ENCODE data around the gene SLC1A2.

The SLC1A2 gene

DNA sequence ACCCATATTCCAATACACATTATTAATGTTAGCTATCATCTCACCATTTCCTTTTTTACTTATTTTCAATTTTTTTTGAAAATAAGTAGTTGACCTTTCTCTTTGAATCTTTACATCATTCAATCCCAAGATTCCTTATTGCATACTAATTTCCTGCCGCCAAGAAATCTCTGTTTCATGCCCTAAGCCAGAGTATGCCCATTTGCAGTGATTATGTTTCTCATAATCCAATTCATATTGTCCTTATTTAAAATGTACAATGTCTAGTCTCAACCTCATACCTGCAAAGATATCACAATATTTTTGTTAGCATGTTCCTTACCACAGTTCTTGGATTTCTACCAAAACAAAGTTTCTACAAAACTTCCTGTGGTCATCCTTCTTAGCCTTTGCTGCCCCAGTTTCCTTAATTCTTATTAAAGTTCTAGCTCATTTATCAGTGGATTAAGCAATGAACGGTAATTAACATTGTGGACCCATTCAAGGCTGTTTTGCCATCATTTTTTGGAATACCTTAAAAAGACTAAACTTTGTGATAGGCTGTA lies 205.1 kb downstream of the SLC1A2 start:
- no peak for DNase-seq

- no peak for DNase-seq
Measured at GRCh38 chr11:35211952-35212351, 207.4 kb downstream of the SLC1A2 start.

- no peak for DNase-seq
Measured at GRCh38 chr11:35210876-35211546, 208.3 kb downstream of the SLC1A2 start.

DNA sequence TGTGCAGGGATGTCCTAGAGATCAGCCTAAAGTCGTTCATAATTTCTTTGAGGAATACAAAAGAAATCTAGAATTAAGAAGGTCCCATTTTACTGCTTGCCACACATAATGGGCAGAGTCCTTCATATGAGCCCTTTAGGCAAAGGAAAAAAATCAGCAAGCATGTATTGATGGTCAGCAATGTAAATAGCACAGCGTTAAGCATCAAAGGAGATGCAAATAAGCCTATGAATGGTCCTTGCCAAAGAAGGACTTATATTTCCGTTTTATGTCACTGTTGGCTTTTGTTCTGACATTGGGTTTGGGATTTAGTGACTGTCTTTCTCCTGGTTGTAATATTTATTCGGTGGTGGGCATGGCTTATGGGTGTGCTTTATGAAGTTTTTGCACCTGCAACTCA lies 210.6 kb downstream of the SLC1A2 start:
- no peak for DNase-seq

DNA sequence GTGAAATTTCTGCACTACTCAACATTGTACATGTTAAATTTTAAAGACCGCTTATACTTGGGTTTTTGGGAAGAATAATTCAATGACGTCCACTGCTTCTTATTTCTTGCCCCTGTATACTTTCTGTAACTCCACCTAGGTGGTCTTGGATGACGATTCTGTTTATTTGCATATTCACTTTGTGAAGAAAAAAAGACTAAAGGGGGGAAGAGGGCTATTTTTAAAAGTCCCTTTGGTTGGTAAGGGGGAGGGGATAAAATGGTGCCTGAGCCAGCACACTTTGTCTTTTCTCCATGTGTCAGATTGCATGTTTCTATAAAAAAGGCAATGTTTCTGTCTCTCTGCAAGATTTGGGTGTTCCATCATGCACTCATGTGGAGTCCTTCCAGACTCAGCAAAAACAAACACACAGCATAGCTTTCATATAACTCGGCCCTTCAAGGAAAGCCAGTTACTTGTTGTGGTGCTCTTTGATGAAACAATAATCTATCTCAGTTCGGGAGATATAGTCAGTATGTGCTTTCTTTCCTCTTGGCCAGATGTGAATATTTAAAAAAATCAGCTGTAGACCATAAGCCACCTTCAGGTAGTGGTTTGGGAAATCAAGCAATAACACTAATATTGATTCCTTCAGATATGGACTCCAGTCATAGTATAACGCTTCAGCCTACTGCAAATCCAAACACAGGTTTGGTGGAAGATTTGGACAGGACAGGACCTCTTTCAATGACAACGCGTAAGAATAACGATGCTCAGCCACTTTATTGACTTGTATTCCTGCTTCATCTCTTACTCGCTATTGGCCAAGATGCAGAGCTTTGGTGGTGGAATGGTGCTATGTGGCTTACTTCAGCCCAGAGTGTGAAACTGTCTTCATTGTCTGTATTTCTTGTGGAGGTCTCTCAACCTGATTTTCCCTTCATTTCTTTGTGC lies 211.6 kb downstream of the SLC1A2 start:
- no peak for DNase-seq

- DNase-seq, result no peak
Measured at GRCh38 chr11:35206616-35207015, 212.7 kb downstream of the SLC1A2 start.

- no peak for DNase-seq
Measured at GRCh38 chr11:35204614-35205013, 214.7 kb downstream of the SLC1A2 start.
